ENCODE measurements around the gene CTIF.

CTIF gene

GRCh38 chr18:48814490-48815178, 275.8 kb downstream of the CTIF start:
- no peak for TF ChIP-seq TEAD4 (IDR thresholded peaks at IDR 0.05)
- no peak for TF ChIP-seq MAX (IDR thresholded peaks at IDR 0.05)
- no peak for TF ChIP-seq RAD21 (IDR thresholded peaks at IDR 0.05; ENCODE audit: low read depth)
- no peak for TF ChIP-seq CEBPB (IDR thresholded peaks at IDR 0.05)
- TF ChIP-seq EGR1 (IDR thresholded peaks at IDR 0.05): no peak

GRCh38 chr18:48815179-48815515, 276.3 kb downstream of the CTIF start:
- TF ChIP-seq TAF1 (IDR thresholded peaks at IDR 0.05; ENCODE audit: low read depth): no peak
- no peak for TF ChIP-seq REST (IDR thresholded peaks at IDR 0.05; ENCODE audit: low read depth)
- TF ChIP-seq MAX (IDR thresholded peaks at IDR 0.05): no peak
- TF ChIP-seq TEAD4 (IDR thresholded peaks at IDR 0.05): no peak
- TF ChIP-seq CEBPB (IDR thresholded peaks at IDR 0.05): no peak

- TF ChIP-seq YY1 (IDR thresholded peaks at IDR 0.05; ENCODE audit: low read depth): no peak
- no peak for TF ChIP-seq MAX (IDR thresholded peaks at IDR 0.05)
- no peak for TF ChIP-seq TCF12 (IDR thresholded peaks at IDR 0.05; ENCODE audit: low read depth)
- TF ChIP-seq EP300 (IDR thresholded peaks at IDR 0.05; ENCODE audit: borderline replicate concordance): no peak
- no peak for TF ChIP-seq USF1 (IDR thresholded peaks at IDR 0.05)
- no peak for TF ChIP-seq CEBPB (IDR thresholded peaks at IDR 0.05)
- no peak for TF ChIP-seq NFIC (IDR thresholded peaks at IDR 0.05)
- no peak for TF ChIP-seq REST (IDR thresholded peaks at IDR 0.05; ENCODE audit: low read depth)
- no peak for TF ChIP-seq EGR1 (IDR thresholded peaks at IDR 0.05)
- no peak for TF ChIP-seq TEAD4 (IDR thresholded peaks at IDR 0.05)
- TF ChIP-seq FOXM1 (IDR thresholded peaks at IDR 0.05; ENCODE audit: borderline replicate concordance, low read depth): no peak
- TF ChIP-seq ZBTB7A (IDR thresholded peaks at IDR 0.05; ENCODE audit: low read depth): no peak
- no peak for TF ChIP-seq CREB1 (IDR thresholded peaks at IDR 0.05; ENCODE audit: low read depth)
- no peak for TF ChIP-seq RAD21 (IDR thresholded peaks at IDR 0.05; ENCODE audit: low read depth)
- no peak for TF ChIP-seq TAF1 (IDR thresholded peaks at IDR 0.05; ENCODE audit: low read depth)
These were observed 276.9 kb downstream of the CTIF start for GRCh38 chr18:48815581-48816324.

- no peak for TF ChIP-seq USF1 (IDR thresholded peaks at IDR 0.05)
- TF ChIP-seq ZBTB7A (IDR thresholded peaks at IDR 0.05; ENCODE audit: low read depth): no peak
- TF ChIP-seq CEBPB (IDR thresholded peaks at IDR 0.05): no peak
- no peak for TF ChIP-seq CREB1 (IDR thresholded peaks at IDR 0.05; ENCODE audit: low read depth)
- TF ChIP-seq TAF1 (IDR thresholded peaks at IDR 0.05; ENCODE audit: low read depth): no peak
- TF ChIP-seq FOXM1 (IDR thresholded peaks at IDR 0.05; ENCODE audit: borderline replicate concordance, low read depth): no peak
These were observed 277.7 kb downstream of the CTIF start for GRCh38 chr18:48816554-48816953.

- no peak for TF ChIP-seq RAD21 (IDR thresholded peaks at IDR 0.05; ENCODE audit: low read depth)
- no peak for TF ChIP-seq TCF12 (IDR thresholded peaks at IDR 0.05; ENCODE audit: low read depth)
- no peak for TF ChIP-seq CREB1 (IDR thresholded peaks at IDR 0.05; ENCODE audit: low read depth)
- no peak for TF ChIP-seq TEAD4 (IDR thresholded peaks at IDR 0.05)
- TF ChIP-seq MAX (IDR thresholded peaks at IDR 0.05): no peak
- no peak for TF ChIP-seq FOXM1 (IDR thresholded peaks at IDR 0.05; ENCODE audit: borderline replicate concordance, low read depth)
- no peak for TF ChIP-seq ZBTB7A (IDR thresholded peaks at IDR 0.05; ENCODE audit: low read depth)
- no peak for TF ChIP-seq YY1 (IDR thresholded peaks at IDR 0.05; ENCODE audit: low read depth)
- TF ChIP-seq NFIC (IDR thresholded peaks at IDR 0.05): no peak
These were observed 278.2 kb downstream of the CTIF start for GRCh38 chr18:48817021-48817461.
